Endothelial cell of umbilical vein (primary cell): ENCODE results near the gene ITGA5.

Source experiments
- EZH2 ChIP-seq: IDR thresholded peaks from 2 replicates; pipeline ENCODE4 v1.6.1; 2012; ENCODE audit warnings: borderline replicate concordance, low read depth, mild to moderate bottlenecking, moderate library complexity, low read length, inconsistent platforms; ENCODE audit not compliant: severe bottlenecking
- POLR2A ChIP-seq: IDR thresholded peaks from 2 replicates; pipeline ENCODE4 v1.6.1; 2012; ENCODE audit warnings: low read depth, mild to moderate bottlenecking, control low read depth, low read length
- POLR2AphosphoS5 ChIP-seq: IDR thresholded peaks from 2 replicates; pipeline ENCODE4 v1.6.1; 2012; ENCODE audit warnings: low read depth, mild to moderate bottlenecking, control low read depth, low read length, moderate library complexity; ENCODE audit not compliant: insufficient read depth
- TF ChIP-seq, protein P1 (sequence below), 2 donors: IDR thresholded peaks; 1 replicate in 1 of 2; 2 replicates in 1 of 2; pipeline ENCODE4 v1.5.1; 2011; ENCODE audit warnings: low read length in 2 of 2, mild to moderate bottlenecking in 2 of 2, moderate library complexity in 2 of 2, control low read depth in 1 of 2, inconsistent platforms in 1 of 2, low read depth in 1 of 2; ENCODE audit not compliant: insufficient read depth in 1 of 2; ENCODE audit errors: extremely low read depth in 1 of 2

DNA sequence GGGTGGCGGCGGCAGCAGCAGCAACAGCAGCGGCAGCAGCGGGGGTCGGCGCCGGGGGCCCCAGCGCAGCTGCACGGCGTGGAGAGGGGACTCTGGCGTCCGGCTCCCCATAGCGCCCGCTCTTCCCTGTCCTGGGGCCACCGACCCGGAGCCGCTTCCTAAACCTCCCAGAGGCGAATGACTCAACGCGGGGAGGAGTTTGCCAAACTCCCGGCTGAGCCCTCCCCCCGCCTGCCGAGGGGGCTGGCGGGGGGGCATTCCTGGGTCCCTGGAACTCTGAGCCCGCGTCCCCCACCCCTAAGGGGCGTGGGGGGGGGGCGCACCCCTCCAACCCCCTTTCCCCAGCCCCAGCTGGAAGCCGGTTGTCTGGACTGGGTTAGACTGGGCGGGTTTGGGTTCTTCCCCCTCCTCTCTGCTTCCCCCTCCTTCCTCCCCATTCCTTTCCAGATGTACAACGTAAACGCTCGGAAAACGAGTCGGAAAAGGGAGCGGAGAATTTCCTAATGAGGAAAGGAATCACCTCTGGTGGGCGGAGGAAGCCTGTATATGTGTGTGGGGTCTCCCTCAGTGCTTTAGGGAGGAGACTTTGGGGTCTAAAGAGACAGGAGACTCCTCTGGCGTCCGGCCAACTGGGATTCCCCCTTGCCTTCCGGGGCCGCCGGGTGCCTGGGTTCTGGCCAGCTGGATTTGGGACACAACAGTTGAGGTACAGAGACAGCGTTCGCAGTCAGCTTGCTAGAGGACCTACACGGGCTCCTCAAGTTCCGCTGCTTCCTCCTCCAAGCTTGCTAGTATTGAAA lies at the start of gene ITGA5:
- TF ChIP-seq POLR2A (peak; percentile 90), POLR2AphosphoS5 (peak; percentile 89), EZH2 (no peak)
- TF ChIP-seq, protein P1, sequence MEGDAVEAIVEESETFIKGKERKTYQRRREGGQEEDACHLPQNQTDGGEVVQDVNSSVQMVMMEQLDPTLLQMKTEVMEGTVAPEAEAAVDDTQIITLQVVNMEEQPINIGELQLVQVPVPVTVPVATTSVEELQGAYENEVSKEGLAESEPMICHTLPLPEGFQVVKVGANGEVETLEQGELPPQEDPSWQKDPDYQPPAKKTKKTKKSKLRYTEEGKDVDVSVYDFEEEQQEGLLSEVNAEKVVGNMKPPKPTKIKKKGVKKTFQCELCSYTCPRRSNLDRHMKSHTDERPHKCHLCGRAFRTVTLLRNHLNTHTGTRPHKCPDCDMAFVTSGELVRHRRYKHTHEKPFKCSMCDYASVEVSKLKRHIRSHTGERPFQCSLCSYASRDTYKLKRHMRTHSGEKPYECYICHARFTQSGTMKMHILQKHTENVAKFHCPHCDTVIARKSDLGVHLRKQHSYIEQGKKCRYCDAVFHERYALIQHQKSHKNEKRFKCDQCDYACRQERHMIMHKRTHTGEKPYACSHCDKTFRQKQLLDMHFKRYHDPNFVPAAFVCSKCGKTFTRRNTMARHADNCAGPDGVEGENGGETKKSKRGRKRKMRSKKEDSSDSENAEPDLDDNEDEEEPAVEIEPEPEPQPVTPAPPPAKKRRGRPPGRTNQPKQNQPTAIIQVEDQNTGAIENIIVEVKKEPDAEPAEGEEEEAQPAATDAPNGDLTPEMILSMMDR (IDR thresholded peaks at IDR 0.05; ENCODE audit: extremely low read depth in 1 of 2, insufficient read depth in 1 of 2, low read depth in 1 of 2, low read length in 2 of 2) = no peak
